GM12875 (cell line): ENCODE data around the gene HIVEP2.

Experiments used
- H3K4me3 ChIP-seq: one replicate; pipeline ENCODE4 v1.5.1; 2011; ENCODE audit warnings: low read depth, low read length, control low read depth
- CTCF ChIP-seq: IDR thresholded peaks from 2 replicates; pipeline ENCODE4 v1.5.1; 2011; ENCODE audit warnings: low read depth, mild to moderate bottlenecking, control low read depth, inconsistent platforms, low read length, moderate library complexity, borderline replicate concordance; ENCODE audit not compliant: insufficient read depth

HIVEP2 gene

GRCh38 chr6:142705054-142705453 lies 239.9 kb downstream of the HIVEP2 start:
- H3K4me3 ChIP-seq: no peak overlapping the region
- TF ChIP-seq CTCF: no peak

DNA sequence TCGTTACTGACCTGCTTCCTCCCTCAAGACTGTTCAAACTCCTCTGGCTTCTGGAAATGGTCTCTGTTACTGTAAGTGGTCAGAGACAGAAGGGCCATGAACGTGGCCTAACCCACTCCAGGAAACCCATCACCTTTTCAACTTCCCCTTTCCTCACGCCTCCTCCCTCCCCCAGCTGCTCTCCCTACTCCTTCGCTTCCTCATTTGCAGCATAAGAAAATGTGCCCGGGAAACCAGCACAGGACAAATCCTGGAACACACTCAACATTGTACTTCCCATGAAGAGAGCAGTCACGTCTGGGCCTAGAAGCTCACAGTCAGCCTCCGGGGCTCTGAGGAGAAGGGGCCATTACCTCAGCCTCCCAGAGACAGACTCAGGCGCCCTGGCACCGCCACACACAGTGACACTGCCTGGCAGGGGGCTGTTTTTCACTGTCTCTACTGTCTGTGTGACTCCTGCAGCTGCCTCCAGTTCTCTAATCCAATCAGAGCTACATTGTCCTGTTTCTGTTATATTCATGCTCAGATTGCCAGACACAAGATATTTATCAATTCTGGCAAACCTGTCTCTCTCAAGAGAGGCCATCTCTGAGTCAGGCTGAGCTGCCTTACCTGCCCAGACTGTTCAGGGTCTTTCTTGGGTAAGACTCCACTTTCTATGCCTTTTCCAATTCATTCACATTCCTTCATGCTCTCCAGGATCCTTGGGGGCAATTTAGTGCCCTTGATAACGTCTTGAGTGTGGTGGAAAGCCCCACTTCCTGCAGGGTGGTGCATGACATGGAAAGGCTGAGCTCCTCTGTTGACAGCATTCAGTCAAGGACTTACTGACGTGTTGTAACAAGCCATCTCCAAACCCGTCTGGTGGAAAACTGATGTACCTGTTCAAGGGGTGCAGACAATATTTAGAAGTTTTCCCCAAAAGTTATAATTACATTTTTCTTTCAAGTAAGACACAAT lies 242.2 kb downstream of the HIVEP2 start:
- H3K4me3 ChIP-seq: no peak overlapping the region
- no peak for TF ChIP-seq CTCF
